HG02678 (cell line): ENCODE results near the gene HMGA1.

Source experiments
- ATAC-seq: cut with Tn5 transposase; IDR thresholded peaks from one replicate; pipeline ENCODE4 v1.9.1; 2021; ENCODE audit warnings: mild to moderate bottlenecking, moderate library complexity; ENCODE audit not compliant: unreplicated experiment

HMGA1 gene

DNA sequence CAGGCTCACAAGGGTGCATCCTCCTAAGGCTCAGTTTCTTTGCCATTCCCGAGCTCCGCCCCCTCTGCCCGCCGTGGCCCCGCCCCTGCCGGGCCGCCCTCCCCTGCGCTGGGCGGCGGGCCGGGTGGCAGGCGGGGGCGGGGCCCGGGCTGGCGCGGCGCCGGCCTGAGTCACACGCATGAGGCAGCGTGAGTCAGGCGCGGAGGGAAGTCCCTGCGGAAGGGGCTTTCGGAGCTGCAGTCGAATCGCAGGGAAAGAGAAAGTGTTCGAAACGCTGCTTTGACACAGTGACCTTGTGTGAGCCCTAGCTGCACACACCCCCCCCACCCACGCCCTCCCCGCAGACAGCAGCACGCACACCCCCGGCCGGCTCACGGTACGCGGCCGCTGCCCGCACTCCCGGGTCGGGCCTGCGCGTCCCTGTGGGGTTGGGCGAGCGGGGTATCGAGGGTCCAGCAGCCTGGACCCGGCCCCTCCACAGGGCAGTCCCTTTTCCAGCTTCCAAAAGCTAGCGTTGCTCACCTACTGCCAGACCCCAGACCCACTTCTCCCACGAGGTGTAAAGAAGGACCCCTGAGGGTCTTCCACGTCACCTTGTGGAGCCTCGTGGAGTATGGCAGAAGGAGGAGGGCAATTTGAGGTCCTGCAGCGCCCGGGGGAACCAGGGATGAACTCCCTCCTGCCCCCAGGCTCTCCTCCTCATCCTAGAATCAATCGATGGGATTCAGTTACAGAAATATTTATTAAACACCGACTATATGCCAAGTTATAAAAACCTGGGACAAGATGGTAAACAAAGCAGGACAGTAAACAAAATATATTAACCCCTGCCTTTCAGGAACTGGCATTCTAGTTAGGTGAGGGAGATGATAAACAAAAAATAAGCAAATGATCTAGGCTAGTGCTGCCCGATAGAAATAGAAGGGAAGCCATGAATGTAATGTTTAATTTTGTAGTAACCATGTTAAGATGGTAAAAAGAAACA lies 12.4 kb upstream of the HMGA1 start:
- peak; percentile 87 for ATAC-seq

DNA sequence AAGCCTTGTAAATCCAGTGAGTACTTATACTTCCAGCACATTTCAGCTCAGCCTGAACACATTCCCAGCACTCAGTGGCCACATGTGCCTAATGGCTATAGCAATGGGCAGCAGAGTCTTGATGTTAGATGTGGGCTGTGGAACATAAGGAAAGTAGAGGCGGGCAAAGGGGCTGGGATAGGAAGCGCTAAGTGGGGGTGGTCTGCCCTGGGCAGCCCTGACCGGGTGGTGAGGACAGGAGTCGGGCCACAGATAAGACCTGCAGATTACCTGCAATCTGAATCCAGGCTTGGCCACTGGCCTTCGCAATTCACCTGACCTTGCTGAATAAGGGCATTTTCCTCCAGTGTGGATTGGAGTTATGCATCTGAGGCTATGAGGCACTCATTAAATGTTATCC lies 11.1 kb upstream of the HMGA1 start:
- ATAC-seq: no peak

DNA sequence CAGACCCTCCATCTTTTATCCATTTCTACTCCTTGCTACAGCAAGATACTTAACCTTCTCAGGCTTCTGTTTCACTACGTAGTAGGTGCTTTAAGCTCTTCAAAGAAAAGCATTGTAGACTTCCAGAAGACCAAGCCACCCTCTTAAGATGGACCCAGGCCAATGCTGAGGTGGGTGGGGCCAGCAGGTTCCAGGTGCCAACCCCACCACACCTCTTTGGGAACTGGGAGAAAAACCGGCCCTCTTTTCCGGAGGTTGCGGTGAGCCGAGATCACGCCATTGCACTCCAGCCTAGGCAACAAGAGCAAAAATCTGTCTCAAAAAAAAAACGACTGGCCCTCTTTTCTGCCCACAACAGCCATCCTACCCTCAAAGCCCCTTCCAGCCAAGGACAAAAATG lies 10.6 kb upstream of the HMGA1 start:
- no peak for ATAC-seq

DNA sequence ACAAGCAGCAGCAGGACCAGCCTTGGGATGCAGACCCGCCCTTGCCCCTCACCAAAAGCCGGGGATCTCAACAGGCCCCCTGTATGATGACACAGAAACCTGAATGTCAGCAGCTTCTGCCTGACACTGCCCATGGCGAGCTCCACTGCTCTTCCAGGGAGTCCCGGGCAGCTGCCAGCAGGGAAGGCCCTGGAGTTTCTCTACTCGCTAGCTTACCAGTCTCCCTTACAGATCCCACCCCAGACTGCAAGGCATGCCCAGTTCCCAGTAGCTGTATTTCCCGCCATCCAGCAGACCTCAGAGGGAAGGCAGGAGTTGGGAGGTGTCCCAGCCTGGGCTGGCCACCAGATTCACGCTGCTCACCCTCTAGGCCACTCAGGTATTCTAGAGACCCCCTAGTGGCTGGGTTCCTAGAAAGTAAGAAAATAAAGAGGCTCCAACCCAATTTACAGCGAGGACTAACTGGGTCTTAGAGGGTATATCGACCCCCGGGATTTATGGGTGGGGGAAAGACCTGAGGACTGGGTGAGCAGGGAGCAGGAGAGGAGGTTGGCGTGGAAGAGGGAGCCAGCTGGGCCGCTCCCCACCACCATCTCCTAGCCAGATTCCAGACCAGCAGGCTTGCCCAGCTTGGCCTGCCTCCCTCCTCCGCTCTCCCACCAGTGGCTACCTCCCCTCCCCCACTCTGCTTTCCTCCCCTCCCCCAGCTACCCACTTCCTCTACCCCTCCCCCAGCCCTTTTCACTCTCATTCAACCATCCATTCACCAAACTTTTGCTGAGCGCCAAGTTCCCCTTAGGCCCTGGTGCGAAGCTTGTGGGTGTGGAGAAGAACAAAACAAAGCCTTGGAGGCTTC lies 9.7 kb upstream of the HMGA1 start:
- no peak for ATAC-seq

DNA sequence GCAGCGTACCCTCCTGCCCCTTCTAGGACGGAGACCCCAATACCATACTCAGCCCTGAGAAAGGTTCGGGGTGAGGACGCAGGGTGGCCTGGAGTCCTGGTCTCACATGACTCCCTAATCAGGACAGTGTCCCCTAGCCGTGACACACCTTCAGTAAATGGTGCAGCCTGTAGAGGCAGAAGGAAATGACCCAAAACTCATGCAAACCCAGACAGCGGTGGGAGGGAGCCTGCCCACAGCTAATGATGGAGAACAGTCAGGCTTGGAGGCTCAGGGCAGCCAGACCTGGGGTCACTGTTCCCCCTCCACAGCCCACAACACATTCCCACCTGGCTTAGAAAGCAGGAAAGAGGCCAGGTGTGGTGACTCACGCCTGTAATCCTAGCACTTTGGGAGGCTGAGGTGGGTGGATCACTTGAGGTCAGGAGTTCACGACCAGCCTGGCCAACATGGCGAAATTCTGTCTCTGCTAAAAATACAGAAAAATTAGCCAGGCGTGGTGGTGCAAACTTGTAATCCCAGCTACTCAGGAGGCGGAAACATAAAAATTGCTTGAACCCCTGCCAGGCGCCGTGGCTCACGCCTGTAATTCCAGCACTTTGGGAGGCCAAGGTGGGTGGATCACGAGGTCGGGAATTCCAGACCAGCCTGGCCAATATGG lies 8.8 kb upstream of the HMGA1 start:
- ATAC-seq: no peak

DNA sequence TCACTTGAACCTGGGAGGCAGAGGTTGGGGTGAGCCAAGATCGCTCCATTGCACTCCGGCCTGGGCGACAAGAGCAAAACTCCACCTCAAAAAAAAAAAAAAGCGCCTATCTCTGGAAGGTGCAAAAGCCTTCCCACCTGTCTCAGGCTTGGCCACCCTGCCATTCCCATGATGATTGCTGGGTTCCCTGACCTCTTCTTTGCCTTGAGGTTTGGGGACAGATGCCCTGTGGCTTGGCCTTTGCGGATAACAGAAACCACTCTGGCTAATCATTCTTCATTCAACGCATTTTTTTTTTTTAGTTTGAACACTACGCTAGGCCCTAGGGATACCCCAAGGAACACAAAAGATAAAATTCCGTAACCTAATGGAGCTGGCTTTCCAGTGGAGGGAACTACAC lies 6.8 kb upstream of the HMGA1 start:
- no peak for ATAC-seq

DNA sequence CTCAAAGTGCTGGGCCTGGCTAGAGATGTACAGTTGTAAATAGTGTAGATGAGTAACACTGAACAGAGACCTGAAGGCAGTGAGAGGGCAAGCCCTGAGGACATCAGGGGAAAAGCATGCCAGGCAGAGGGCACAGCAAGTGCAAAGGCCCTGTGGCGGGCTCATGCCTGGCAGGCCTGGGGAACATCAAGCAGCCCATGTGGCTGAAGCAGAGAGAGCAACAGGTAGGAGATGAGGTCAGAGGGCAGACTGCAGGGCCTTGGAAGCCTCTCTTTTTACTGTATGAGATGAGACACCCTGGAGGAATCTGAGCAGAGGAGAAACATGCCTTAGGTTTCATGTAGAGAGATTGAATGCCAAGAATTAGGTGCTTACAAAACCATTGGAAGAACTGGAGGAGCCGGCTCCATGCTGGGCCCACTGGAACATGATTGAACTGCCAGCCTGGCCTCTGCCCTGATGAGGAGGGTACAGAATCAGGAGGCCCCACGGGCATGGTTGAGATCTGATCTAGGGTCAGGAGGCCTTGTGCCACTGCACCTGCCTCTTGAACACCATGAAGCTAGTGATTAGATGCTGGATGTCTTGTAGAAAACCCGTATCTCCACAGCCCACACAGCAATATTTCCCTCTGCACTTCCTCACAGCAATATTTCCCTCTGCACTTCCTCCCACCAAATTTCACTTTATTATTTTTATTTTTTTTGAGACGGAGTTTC lies 5.9 kb upstream of the HMGA1 start:
- ATAC-seq: no peak

DNA sequence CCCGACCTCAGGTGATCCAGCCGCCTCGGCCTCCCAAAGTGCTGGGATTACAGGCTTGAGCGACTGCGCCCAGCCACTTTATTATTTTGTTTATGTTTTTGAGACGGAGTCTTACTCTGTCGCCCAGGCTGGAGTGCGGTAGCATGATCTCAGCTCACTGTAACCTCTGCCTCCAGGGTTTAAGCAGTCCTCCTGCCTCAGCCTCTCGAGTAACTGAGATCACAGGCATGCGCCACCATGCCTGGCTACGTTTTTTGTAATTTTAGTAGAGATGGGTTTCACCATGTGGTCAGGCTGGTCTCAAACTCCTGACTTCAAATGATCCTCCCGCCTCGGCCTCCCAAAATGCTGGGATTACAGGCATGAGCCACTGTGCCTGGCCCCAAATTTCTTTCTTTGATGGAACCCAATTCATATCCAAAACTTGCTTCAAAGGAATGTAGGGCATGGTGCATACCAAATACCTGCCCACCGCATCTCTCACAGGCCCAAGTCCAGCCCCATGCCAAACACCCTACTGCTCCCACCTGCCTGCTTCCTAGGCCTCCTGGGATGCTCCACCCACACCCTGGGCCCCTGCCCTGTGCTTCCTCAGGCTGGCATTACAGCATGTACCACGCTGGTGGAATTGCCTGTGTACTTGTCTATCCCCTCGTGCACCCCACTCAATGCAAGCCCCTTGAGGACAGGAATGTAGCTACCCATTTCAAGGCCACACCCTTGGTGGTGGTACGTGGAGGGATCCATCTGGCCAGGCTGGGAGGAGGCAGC lies 4.9 kb upstream of the HMGA1 start:
- no peak for ATAC-seq

DNA sequence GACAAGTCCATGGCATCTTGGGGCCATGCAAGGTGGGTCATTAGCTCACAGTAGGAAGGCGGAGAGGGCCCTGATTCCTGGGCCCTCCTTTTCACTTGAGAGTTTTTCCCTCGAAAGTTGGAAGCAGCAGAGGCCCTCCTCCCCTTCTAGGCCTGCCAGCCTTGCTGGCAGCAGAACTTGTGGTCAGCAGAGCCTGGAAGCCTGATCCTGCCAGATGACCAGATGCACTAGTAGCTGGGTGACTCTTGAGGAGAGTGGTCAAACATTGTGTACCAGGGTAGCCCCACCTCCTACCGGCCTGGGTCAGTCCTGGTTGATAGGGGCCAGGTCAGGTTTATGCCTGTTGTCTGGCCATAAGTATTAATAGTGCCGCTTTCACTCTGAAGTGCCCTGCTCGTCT lies 3.8 kb upstream of the HMGA1 start:
- ATAC-seq: no peak

DNA sequence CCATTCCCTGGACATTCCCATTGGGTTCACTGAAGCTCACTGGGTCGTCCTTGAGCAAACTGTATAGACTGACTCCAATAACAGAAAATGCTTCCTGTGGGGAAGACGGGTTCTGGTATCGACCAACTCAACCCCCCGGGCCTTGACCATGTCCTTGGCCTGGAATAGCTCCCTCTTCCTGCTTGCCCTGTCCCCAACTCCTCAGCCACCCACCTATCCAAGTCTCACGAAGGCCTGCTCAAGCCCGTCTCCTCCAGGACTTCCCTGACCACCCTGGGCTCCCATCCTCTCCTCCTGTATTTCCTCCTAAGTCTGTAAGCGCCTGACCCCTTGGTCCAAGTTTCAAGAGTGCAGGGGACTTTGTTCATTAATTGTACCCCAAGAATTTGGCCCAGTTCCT lies 2.8 kb upstream of the HMGA1 start:
- ATAC-seq: no peak

DNA sequence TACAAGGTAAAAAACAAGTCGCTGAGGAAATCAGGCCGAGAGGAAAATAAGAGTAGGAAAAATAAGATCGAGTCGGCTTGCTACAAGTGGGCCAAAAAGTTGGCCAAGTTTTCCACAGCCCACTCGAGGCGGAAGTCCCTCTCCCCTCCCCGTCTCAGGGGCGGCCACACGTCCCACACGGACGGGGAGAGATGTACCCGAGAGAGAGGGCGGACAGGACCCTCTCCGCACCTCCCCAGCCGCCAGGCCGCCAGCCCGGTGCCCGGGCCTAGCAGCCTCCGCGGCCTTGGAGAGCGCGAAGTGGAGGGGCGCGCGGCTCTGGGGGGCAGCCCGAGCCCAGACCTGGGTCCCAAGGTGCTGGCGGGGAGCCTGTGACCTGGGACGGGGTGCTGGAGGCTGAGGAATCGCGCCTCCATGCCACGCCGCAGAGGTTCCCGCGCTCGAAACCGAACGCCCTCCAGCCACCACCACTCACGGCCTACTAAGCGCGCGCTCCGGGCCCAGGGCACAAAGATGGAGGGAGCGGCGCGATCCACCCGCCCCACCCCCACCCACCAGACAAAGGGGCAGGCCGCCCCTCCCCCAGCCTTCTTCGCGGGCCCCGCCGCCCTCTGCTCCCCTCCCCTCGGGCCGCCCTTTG lies 1.9 kb upstream of the HMGA1 start:
- no peak for ATAC-seq

DNA sequence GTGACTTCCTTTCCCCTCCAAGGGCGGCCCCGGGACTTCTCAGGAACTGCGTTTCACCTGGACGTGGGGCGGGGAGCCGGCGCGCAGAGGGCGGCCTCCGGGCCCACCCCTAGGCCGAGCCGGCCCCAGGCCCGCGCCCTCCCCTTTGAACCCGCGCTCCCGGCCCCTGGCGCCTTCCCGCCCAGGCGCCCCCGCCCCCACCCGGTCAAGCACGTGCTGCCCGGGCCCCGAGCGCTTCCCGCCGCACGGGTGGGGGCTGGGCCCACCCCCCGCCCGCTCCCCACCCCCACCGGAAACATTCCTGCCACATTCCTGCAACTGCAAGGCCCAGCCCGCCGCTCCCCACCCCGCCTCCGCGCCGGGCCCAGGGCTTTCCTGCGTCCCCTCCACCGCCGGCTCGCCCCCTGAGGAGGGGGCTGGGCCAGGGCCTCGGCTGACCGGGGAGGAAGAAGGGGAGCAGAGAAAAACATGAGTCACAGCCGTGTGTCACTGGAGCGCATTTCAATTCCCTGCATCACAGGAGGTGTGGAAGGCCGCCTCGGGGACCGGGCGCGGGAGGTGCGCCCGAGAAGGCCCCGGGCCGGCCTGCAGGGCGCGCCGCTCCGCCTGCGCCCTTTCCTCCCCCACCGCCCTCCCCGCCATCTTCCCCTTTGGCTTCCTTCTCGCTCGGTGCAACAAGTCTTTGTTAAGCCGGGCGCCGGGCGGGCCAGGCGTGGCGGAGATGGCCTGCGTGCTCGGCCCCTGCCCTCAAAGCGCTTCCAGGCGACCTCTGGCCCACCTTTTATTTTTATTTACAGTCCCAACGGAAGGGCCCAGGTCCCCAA lies 1.2 kb upstream of the HMGA1 start:
- ATAC-seq: no peak

DNA sequence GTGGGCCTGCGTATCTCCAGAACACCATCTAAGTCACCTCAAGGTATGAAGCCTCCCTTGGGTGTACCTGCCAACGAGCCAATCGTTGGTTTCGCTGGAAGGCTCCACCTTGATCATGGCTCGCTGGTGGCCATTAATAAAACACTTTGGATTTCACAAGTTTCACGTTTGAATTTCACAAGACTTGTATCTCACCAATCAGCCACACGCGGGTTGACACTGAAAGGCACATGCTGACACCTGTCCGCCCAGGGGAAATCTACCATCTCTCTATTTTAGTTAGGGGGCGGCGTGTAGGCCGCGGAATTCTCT lies 586 bp upstream of the HMGA1 start:
- ATAC-seq: peak; percentile 3

DNA sequence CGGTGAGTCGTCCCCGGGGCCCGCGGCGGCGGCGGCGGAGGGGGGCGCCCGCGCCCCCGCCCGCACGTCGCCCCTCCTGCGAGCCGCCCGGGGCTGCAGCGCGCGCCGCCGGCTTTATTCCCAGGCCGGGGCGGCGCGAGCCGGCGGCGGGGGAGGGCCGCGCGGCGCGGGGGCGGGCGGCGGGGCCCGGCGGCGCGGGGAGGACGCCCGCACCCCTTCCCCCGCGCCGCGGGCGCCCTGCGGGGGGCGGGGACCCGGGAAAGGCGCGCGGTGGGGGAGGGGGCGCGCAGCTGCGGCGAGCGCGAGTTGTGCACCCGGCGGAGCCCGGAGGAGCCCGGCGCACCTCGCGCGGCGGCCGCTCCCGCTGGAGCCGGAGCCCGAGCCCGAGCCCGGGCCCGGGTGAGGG lies 646 bp downstream of the HMGA1 start:
- peak; percentile 15 for ATAC-seq

DNA sequence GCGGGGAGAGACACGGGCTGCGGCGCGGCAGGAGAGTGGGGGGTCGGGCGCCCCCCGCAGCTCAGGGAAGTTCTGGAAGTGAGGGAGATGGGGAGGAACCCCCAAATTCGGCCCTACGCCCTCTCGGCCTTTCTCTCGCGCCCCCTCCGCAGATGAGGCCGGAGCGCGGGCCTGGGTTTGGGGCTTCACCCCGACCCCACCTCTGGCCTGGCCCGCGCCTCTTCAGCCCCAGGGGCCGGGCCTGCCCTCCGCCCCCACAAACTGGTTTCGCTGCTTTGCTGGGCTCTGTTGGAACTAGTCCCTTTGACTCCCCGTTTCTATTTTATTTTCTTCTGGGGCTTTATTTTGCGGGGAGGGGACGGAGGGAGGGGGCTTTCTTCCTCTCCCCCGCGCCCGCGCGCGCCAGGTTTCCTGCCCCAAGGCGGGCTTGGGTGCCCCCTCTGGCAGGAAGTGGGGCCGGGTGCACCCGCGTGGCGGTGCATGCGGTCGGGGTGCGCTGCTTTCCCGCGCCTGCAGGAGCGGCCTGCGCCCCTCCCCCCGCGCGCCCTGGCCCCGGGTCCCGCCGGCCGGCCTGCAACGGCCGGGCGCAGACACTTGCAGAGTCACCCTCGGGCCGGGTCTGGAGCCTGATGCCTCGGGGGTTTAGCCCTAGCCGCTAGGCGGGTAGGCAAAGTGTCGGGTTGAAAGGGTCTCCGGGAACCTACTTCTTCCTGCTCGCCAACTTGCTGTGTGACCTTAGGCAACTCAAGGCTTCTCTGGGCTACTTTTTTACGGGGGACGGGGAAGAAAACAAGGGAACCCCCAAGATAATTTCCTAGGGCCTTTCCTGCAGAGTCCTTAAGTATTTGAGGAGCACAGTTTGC lies 1.3 kb downstream of the HMGA1 start:
- no peak for ATAC-seq

DNA sequence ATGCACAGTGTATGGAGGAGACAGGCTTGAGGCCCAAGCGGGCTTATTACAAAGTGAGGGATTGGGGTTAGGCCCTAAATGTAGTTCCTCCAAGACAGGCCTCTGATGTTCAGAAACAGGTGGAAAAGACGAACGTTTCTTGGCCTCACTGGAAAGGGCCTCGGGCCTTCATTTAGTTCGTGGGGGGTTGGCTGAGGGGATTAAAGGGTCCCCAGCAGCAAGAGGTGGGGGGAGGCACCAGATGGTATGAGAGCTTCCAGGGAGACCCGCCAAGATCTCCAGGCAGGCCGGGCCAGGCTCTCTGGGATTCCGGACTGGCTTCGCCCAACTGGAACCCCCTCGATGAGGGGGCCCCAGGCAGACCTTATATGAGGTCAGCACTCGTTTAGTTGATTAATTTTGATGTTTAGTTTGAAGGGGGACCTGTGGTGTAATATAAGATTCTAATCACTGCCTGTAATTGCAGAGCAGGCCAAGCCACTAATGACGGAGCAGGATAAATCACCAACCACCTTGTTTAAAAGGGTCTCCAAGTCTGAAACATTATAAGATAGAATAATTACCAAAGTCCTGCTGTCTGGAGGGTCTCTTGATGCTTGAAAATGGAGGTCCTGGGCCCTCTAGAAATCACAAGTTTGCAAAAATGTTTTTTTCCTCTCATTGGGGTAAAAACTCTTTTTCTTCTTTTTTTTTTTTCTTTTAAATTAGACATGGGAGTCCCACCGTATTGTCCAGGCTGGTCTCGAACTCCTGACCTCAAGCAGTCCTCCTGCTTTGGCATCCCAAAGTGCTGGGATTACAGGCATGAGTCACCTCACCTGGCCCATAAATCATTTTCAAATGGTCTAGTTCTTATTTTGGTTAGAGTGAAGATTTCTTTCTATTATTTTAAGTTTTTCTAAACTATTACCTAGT lies 2.2 kb downstream of the HMGA1 start:
- ATAC-seq: no peak

DNA sequence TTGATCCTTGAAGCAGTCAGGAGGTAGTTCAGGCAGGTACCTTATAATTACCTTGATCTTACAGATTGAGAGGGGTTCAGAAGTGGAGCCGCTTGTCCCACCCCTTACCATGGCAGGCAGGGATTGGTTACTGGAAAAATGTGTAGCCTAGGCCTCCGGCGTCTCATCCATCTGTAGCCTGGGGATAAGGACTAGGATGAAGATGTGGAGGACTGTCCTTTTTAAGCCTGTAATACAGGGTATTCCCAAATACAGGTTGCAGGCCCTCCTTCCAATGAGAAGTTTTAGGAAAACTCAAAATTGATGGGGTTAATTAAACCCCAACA lies 2.8 kb downstream of the HMGA1 start:
- no peak for ATAC-seq
